Mammary epithelial cell (primary cell): ENCODE measurements around the gene SCARB1.
A peak's percentile ranks its signal among the peaks of the same experiment; 100 is the strongest.

ENCODE experiments used
- CTCF ChIP-seq, 2 donors: IDR thresholded peaks in 1 of 2; conservative IDR thresholded peaks in 1 of 2; 2 replicates each; pipeline ENCODE4 v1.5.1; 2011 to 2012; ENCODE audit warnings: inconsistent platforms in 2 of 2, low read length in 2 of 2, mild to moderate bottlenecking in 2 of 2, control low read depth in 1 of 2, low read depth in 1 of 2; ENCODE audit not compliant: insufficient read depth in 1 of 2; ENCODE audit errors: extremely low read depth in 1 of 2
- EZH2 ChIP-seq: IDR thresholded peaks from 2 replicates; pipeline ENCODE4 v1.6.1; 2012; ENCODE audit warnings: low read length, inconsistent platforms, borderline replicate concordance

GRCh38 chr12:124829008-124829707 is 34.5 kb downstream of the SCARB1 start:
- TF ChIP-seq CTCF (conservative IDR thresholded peaks at IDR 0.05 in 1 of 2, IDR thresholded peaks at IDR 0.05 in 1 of 2; ENCODE audit: extremely low read depth in 1 of 2, insufficient read depth in 1 of 2, low read depth in 1 of 2, low read length in 2 of 2) (peak in 1 of 2 donors; percentile 1), EZH2 (no peak)
